ENCODE data around the gene CYTL1. TPM values are rescaled to one million over a fixed set of nuclear protein-coding genes. Genes with fewer than 3 reads are reported as not detected.

The CYTL1 gene
- total RNA-seq, 1 donor from 2014 or later: not detected

GRCh38 chr4:4991541-4992099 lies 27.6 kb downstream of the CYTL1 start:
- Mint-ChIP-seq H3K36me3 (ENCODE audit: unreplicated experiment) (peaks cover 4% of the 10 kb centered on the region), H3K4me1 (ENCODE audit: low read depth, unreplicated experiment) (no peaks in the 10 kb centered on the region), H3K9me3 (ENCODE audit: unreplicated experiment) (peaks cover 3% of the 10 kb centered on the region), H3K27ac (ENCODE audit: unreplicated experiment) (no peak overlapping the region), H3K27me3 (ENCODE audit: unreplicated experiment) (peaks cover 13% of the 10 kb centered on the region), H3K4me3 (ENCODE audit: unreplicated experiment) (no peak overlapping the region)
- DNase-seq: no peak
- no peak for TF ChIP-seq CTCF (IDR thresholded peaks at IDR 0.05; ENCODE audit: partially characterized antibody, unreplicated experiment)

- peaks cover 13% of the 10 kb centered on the region for H3K27me3 Mint-ChIP-seq (ENCODE audit: unreplicated experiment)
- H3K9me3 Mint-ChIP-seq (ENCODE audit: unreplicated experiment): peaks cover 3% of the 10 kb centered on the region
- no peak overlapping the region for H3K4me3 Mint-ChIP-seq (ENCODE audit: unreplicated experiment)
- H3K4me1 Mint-ChIP-seq (ENCODE audit: low read depth, unreplicated experiment): no peaks in the 10 kb centered on the region
- no peak overlapping the region for H3K27ac Mint-ChIP-seq (ENCODE audit: unreplicated experiment)
- H3K36me3 Mint-ChIP-seq (ENCODE audit: unreplicated experiment): peaks cover 4% of the 10 kb centered on the region
- DNase-seq: no peak
- TF ChIP-seq CTCF (IDR thresholded peaks at IDR 0.05; ENCODE audit: partially characterized antibody, unreplicated experiment): no peak
These were observed 28.3 kb downstream of the CYTL1 start for GRCh38 chr4:4990857-4991540.

- Mint-ChIP-seq H3K36me3 (ENCODE audit: unreplicated experiment) (peaks cover 4% of the 10 kb centered on the region), H3K27me3 (ENCODE audit: unreplicated experiment) (peaks cover 13% of the 10 kb centered on the region), H3K4me1 (ENCODE audit: low read depth, unreplicated experiment) (no peaks in the 10 kb centered on the region), H3K27ac (ENCODE audit: unreplicated experiment) (no peak overlapping the region), H3K9me3 (ENCODE audit: unreplicated experiment) (peaks cover 3% of the 10 kb centered on the region), H3K4me3 (ENCODE audit: unreplicated experiment) (no peak overlapping the region)
- DNase-seq: no peak
- TF ChIP-seq CTCF (IDR thresholded peaks at IDR 0.05; ENCODE audit: partially characterized antibody, unreplicated experiment): no peak
These were observed 28.9 kb downstream of the CYTL1 start for GRCh38 chr4:4990329-4990728.

- TF ChIP-seq CTCF (IDR thresholded peaks at IDR 0.05; ENCODE audit: partially characterized antibody, unreplicated experiment): no peak
- H3K36me3 Mint-ChIP-seq (ENCODE audit: unreplicated experiment): peaks cover 4% of the 10 kb centered on the region
- H3K27ac Mint-ChIP-seq (ENCODE audit: unreplicated experiment): no peak overlapping the region
- no peak for DNase-seq
- no peak overlapping the region for H3K4me3 Mint-ChIP-seq (ENCODE audit: unreplicated experiment)
- no peaks in the 10 kb centered on the region for H3K4me1 Mint-ChIP-seq (ENCODE audit: low read depth, unreplicated experiment)
- H3K27me3 Mint-ChIP-seq (ENCODE audit: unreplicated experiment): peaks cover 6% of the 10 kb centered on the region
- peaks cover 3% of the 10 kb centered on the region for H3K9me3 Mint-ChIP-seq (ENCODE audit: unreplicated experiment)
These were observed 30.1 kb downstream of the CYTL1 start for GRCh38 chr4:4989083-4989622.

- Mint-ChIP-seq H3K36me3 (ENCODE audit: unreplicated experiment) (peaks cover 4% of the 10 kb centered on the region), H3K27me3 (ENCODE audit: unreplicated experiment) (peaks cover 4% of the 10 kb centered on the region), H3K9me3 (ENCODE audit: unreplicated experiment) (peaks cover 3% of the 10 kb centered on the region), H3K4me1 (ENCODE audit: low read depth, unreplicated experiment) (no peaks in the 10 kb centered on the region), H3K4me3 (ENCODE audit: unreplicated experiment) (no peak overlapping the region), H3K27ac (ENCODE audit: unreplicated experiment) (no peak overlapping the region)
- no peak for DNase-seq
- TF ChIP-seq CTCF (IDR thresholded peaks at IDR 0.05; ENCODE audit: partially characterized antibody, unreplicated experiment): no peak
These were observed 31.6 kb downstream of the CYTL1 start for GRCh38 chr4:4987656-4988055.
